HepG2 (cell line): ENCODE results near the gene CMPK1. TPM values are rescaled to one million over a fixed set of nuclear protein-coding genes. Genes with fewer than 3 reads are reported as not detected.

Experiments
- BRD4 ChIP-seq: sonication (generic); formaldehyde crosslinking; IDR thresholded peaks from 2 replicates; pipeline ENCODE4 v1.4.0; 2020; ENCODE audit warnings: missing genetic modification reagents
- CREB1 ChIP-seq, 2 experiments: fragments of 450-650 bp in 1 of 2; IDR thresholded peaks; 2 replicates each; pipeline ENCODE4 v1.6.1; 2016 to 2017; ENCODE audit warnings: control low read depth in 1 of 2, mild to moderate bottlenecking in 1 of 2, missing compliant biosample characterization in 1 of 2, missing genetic modification characterization in 1 of 2
- ELF1 ChIP-seq: sonication (generic); formaldehyde crosslinking; IDR thresholded peaks from 2 replicates; pipeline ENCODE4 v1.4.0; 2020; ENCODE audit warnings: missing genetic modification reagents
- ERF ChIP-seq: IDR thresholded peaks from 2 replicates; pipeline ENCODE4 v1.6.1; 2018; ENCODE audit warnings: missing biosample characterization, missing genetic modification reagents
- FIP1L1 ChIP-seq: fragments of 200-400 bp; formaldehyde crosslinking; IDR thresholded peaks from 2 replicates; pipeline ENCODE4 v1.6.1; 2018; ENCODE audit warnings: low read depth, mild to moderate bottlenecking, low read length, moderate library complexity, borderline replicate concordance; ENCODE audit not compliant: insufficient read depth
- FOXM1 ChIP-seq: sonication (generic); formaldehyde crosslinking; IDR thresholded peaks from 2 replicates; pipeline ENCODE4 v1.5.0; 2020; ENCODE audit warnings: missing genetic modification reagents
- HNF1B ChIP-seq: sonication (generic); formaldehyde crosslinking; IDR thresholded peaks from 2 replicates; pipeline ENCODE4 v1.5.1; 2020; ENCODE audit warnings: mild to moderate bottlenecking, moderate library complexity, missing genetic modification reagents
- KLF15 ChIP-seq: sonication (generic); formaldehyde crosslinking; IDR thresholded peaks from 2 replicates; pipeline ENCODE4 v1.8.1; 2023; ENCODE audit warnings: borderline replicate concordance, mild to moderate bottlenecking, inconsistent platforms, missing genetic modification reagents, mixed read lengths
- MATR3 ChIP-seq: sonication (generic); formaldehyde crosslinking; IDR thresholded peaks from 2 replicates; pipeline ENCODE4 v1.4.0; 2020; ENCODE audit warnings: missing genetic modification reagents
- NR2F1 ChIP-seq, 2 experiments: fragments of 450-650 bp in 1 of 2; formaldehyde crosslinking in 1 of 2; IDR thresholded peaks; 2 replicates each; pipeline versions ENCODE4 v1.5.0 to v1.6.1; 2016 to 2020; ENCODE audit warnings: mild to moderate bottlenecking in 1 of 2, missing compliant biosample characterization in 1 of 2, missing genetic modification reagents in 1 of 2, moderate library complexity in 1 of 2
- PRMT3 ChIP-seq: sonication (generic); formaldehyde crosslinking; IDR thresholded peaks from 2 replicates; pipeline ENCODE4 v1.8.1; 2022; ENCODE audit warnings: low read depth, mild to moderate bottlenecking, moderate library complexity, missing genetic modification reagents, borderline replicate concordance
- SAP130 ChIP-seq: IDR thresholded peaks from 2 replicates; pipeline ENCODE4 v1.6.1; 2016; ENCODE audit warnings: low read depth
- THYN1 ChIP-seq: sonication (generic); formaldehyde crosslinking; IDR thresholded peaks from 2 replicates; pipeline ENCODE4 v1.8.1; 2023; ENCODE audit warnings: low read depth, mild to moderate bottlenecking, moderate library complexity, missing genetic modification reagents, borderline replicate concordance
- ZNF12 ChIP-seq: sonication (generic); formaldehyde crosslinking; IDR thresholded peaks from 2 replicates; pipeline ENCODE4 v1.5.0; 2020; ENCODE audit warnings: missing genetic modification reagents
- ZNF121 ChIP-seq: sonication (generic); formaldehyde crosslinking; IDR thresholded peaks from 2 replicates; pipeline ENCODE4 v1.5.0; 2020; ENCODE audit warnings: mild to moderate bottlenecking, missing genetic modification reagents
- ZNF546 ChIP-seq: sonication (generic); formaldehyde crosslinking; conservative IDR thresholded peaks from 2 replicates; pipeline ENCODE4 v1.8.1; 2023; ENCODE audit warnings: mild to moderate bottlenecking, missing genetic modification reagents
- ZNF562 ChIP-seq: sonication (generic); formaldehyde crosslinking; IDR thresholded peaks from 2 replicates; pipeline ENCODE4 v1.8.0; 2022; ENCODE audit warnings: missing genetic modification reagents, borderline replicate concordance
- polyA plus RNA-seq, 8 experiments: library from polyadenylated mRNA; depleted of rRNA in 3 of 8; stranded (reverse) in 7 of 8; unstranded in 1 of 8; fragments of >200 nt; fragmentation: Illumina TruSeq in 4 of 8; extraction: Trizol in 4 of 8; gene quantifications; 2 replicates each; pipeline versions ENCODE4 v1.2.1 to v1.2.3, GENCODE V29; 2011 to 2016; ENCODE audit warnings: low read depth in 4 of 8, missing spikeins in 1 of 8, mixed read lengths in 1 of 8; ENCODE audit not compliant: insufficient read depth in 1 of 8
- total RNA-seq, 5 experiments: library from RNA; depleted of rRNA; stranded (reverse); fragments of >200 nt; fragmentation: Illumina TruSeq; extraction: Trizol; gene quantifications; 2 replicates each; pipeline ENCODE4 v1.2.3, GENCODE V29; 2016; ENCODE audit warnings: low read depth in 1 of 5
- TF ChIP-seq, protein P1 (sequence below): sonication (generic); formaldehyde crosslinking; IDR thresholded peaks from 2 replicates; pipeline ENCODE4 v1.8.1; 2022; ENCODE audit warnings: low read depth, mild to moderate bottlenecking, missing genetic modification reagents
- TF ChIP-seq, protein P2 (sequence below), 2 experiments: sonication (generic) in 1 of 2; formaldehyde crosslinking in 1 of 2; IDR thresholded peaks; 2 replicates each; pipeline versions ENCODE4 v1.5.1 to v1.6.1; 2011 to 2020; ENCODE audit warnings: borderline replicate concordance in 1 of 2, low read depth in 1 of 2, low read length in 1 of 2, mild to moderate bottlenecking in 1 of 2, missing genetic modification reagents in 1 of 2, moderate library complexity in 1 of 2

CMPK1 gene
- total and polyA plus RNA-seq, 2 of the 13 experiments (the other 11 are each of a cell fraction or from before 2014, with no cell fraction given) = 38.3 to 92.0 TPM

DNA sequence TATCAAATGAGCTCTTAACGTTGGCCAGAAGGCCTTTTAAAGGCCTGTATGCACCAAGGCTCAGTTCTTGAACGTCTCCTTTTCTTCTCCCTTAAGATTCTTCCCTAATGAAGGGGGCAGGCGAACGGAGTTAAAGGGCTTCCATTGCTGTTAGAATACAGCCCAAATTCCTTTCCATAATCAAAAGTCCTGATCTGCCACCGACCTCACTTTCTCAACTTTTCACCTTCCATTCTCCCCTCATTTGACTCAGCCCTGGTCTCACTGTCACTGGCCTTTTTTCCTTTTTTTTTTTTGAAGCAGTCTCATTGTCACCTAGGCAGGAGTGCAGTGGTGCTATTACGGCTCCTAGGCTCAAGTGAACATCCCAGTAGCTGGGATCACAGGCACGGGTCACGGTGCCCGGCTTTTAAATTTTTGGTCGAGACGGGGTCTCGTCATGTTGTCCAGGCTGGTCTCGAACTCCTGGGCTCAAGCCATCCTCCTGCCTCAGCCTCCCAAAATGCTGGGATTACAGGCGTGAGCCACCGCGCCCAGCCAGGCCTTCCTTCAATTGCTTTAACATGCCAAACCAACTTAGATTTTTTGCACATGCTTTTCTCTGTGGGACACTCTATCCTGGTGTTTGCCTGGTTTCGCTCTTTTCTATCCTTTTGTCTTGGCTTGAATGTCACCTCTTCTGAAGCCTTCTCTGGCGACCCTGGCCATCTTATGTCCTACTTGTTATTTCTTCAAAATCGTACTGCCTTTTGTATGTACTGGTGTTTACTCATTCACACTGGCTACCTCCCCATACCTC is 612 bp upstream of the CMPK1 start (continued):
- 0 out of 2 replicates have a peak, but pooled peaks have one; percentile 73 for TF ChIP-seq THYN1
- peak; percentile 91 for TF ChIP-seq ZNF12 (CRISPR knock-in tag)
- TF ChIP-seq KLF15 = 0 out of 2 replicates have a peak, but pooled peaks have one; percentile 20
- TF ChIP-seq ZNF546 (CRISPR knock-in tag) = 0 out of 2 replicates have a peak, but pooled peaks have one; percentile 28
- peak; percentile 2; the same call in 1 of the 2 replicates for TF ChIP-seq ERF (CRISPR knock-in tag)
- no peak for TF ChIP-seq SAP130
- TF ChIP-seq BRD4 (CRISPR knock-in tag) = 0 out of 2 replicates have a peak, but pooled peaks have one; percentile 10
- peak; percentile 10; the same call in 1 of the 2 replicates for TF ChIP-seq ELF1 (CRISPR knock-in tag)
- no peak for TF ChIP-seq FOXM1 (CRISPR knock-in tag)
- no peak for TF ChIP-seq ZNF562 (CRISPR knock-in tag)
- TF ChIP-seq HNF1B (CRISPR knock-in tag) = no peak
- 0 out of 2 replicates have a peak, but pooled peaks have one; percentile 10 for TF ChIP-seq PRMT3
- TF ChIP-seq, protein P1, sequence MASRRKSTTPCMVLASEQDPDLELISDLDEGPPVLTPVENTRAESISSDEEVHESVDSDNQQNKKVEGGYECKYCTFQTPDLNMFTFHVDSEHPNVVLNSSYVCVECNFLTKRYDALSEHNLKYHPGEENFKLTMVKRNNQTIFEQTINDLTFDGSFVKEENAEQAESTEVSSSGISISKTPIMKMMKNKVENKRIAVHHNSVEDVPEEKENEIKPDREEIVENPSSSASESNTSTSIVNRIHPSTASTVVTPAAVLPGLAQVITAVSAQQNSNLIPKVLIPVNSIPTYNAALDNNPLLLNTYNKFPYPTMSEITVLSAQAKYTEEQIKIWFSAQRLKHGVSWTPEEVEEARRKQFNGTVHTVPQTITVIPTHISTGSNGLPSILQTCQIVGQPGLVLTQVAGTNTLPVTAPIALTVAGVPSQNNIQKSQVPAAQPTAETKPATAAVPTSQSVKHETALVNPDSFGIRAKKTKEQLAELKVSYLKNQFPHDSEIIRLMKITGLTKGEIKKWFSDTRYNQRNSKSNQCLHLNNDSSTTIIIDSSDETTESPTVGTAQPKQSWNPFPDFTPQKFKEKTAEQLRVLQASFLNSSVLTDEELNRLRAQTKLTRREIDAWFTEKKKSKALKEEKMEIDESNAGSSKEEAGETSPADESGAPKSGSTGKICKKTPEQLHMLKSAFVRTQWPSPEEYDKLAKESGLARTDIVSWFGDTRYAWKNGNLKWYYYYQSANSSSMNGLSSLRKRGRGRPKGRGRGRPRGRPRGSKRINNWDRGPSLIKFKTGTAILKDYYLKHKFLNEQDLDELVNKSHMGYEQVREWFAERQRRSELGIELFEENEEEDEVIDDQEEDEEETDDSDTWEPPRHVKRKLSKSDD (CRISPR knock-in tag) = no peak
- no peak for TF ChIP-seq FIP1L1
- TF ChIP-seq MATR3 = no peak
- TF ChIP-seq, protein P2, sequence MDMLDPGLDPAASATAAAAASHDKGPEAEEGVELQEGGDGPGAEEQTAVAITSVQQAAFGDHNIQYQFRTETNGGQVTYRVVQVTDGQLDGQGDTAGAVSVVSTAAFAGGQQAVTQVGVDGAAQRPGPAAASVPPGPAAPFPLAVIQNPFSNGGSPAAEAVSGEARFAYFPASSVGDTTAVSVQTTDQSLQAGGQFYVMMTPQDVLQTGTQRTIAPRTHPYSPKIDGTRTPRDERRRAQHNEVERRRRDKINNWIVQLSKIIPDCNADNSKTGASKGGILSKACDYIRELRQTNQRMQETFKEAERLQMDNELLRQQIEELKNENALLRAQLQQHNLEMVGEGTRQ (IDR thresholded peaks at IDR 0.05; ENCODE audit: low read depth, low read length) = no peak
- TF ChIP-seq, protein P2 (CRISPR knock-in tag; IDR thresholded peaks at IDR 0.05; ENCODE audit: borderline replicate concordance) = no peak
- no peak for TF ChIP-seq NR2F1 (CRISPR knock-in tag; IDR thresholded peaks at IDR 0.05)
- peak; percentile 82 for TF ChIP-seq ZNF121 (CRISPR knock-in tag)
- TF ChIP-seq CREB1 (IDR thresholded peaks at IDR 0.05) = no peak
- peak; percentile 62; the same call in 1 of the 2 replicates for TF ChIP-seq CREB1 (CRISPR knock-in tag; IDR thresholded peaks at IDR 0.05)
